ENCODE results near the gene AFF4.
"Not testable (repeated sequence)": the region's sequence is repeated elsewhere in the genome, so short reads cannot be mapped to it uniquely, and the experiment has no call there.

Gene AFF4

GRCh38 chr5:132952829-132953228 is 10.6 kb downstream of the AFF4 start:
- DNase-seq: no peak

GRCh38 chr5:132951897-132952296 is 11.5 kb downstream of the AFF4 start:
- DNase-seq: no peak

- DNase-seq: no peak
Observed at GRCh38 chr5:132949136-132949535, 14.3 kb downstream of the AFF4 start.

- no peak for DNase-seq
Observed at GRCh38 chr5:132947671-132948070, 15.8 kb downstream of the AFF4 start.

- not testable (repeated sequence) for DNase-seq
Observed at GRCh38 chr5:132945315-132945714, 18.1 kb downstream of the AFF4 start.

GRCh38 chr5:132943362-132944022 is 19.9 kb downstream of the AFF4 start:
- no peak for DNase-seq

GRCh38 chr5:132941331-132941730 is 22.1 kb downstream of the AFF4 start:
- DNase-seq: no peak

GRCh38 chr5:132928062-132928407 is 35.4 kb downstream of the AFF4 start:
- DNase-seq: no peak

- DNase-seq: no peak
Observed at GRCh38 chr5:132927355-132928061, 35.9 kb downstream of the AFF4 start.

- no peak for DNase-seq
Observed at GRCh38 chr5:132926437-132926836, 37.0 kb downstream of the AFF4 start.

- no peak for DNase-seq
Observed at GRCh38 chr5:132916086-132916485, 47.3 kb downstream of the AFF4 start.

- no peak for DNase-seq
Observed at GRCh38 chr5:132915681-132916080, 47.8 kb downstream of the AFF4 start.

- no peak for DNase-seq
Observed at GRCh38 chr5:132909702-132910101, 53.7 kb downstream of the AFF4 start.

- no peak for DNase-seq
Observed at GRCh38 chr5:132907161-132907560, 56.3 kb downstream of the AFF4 start.

GRCh38 chr5:132905938-132906337 is 57.5 kb downstream of the AFF4 start:
- DNase-seq: no peak

- DNase-seq: no peak
Observed at GRCh38 chr5:132901730-132902129, 61.7 kb downstream of the AFF4 start.

- no peak for DNase-seq
Observed at GRCh38 chr5:132901036-132901435, 62.4 kb downstream of the AFF4 start.

- no peak for DNase-seq
Observed at GRCh38 chr5:132898094-132898493, 65.3 kb downstream of the AFF4 start.

- no peak for DNase-seq
Observed at GRCh38 chr5:132896685-132897084, 66.7 kb downstream of the AFF4 start.

GRCh38 chr5:132895719-132896305 is 67.6 kb downstream of the AFF4 start:
- DNase-seq: no peak

GRCh38 chr5:132890817-132891216 is 72.6 kb downstream of the AFF4 start:
- no peak for DNase-seq

- DNase-seq: no peak
Observed at GRCh38 chr5:132889501-132889900, 73.9 kb downstream of the AFF4 start.

- DNase-seq: no peak
Observed at GRCh38 chr5:132887283-132887682, 76.2 kb downstream of the AFF4 start.

- DNase-seq: no peak
Observed at GRCh38 chr5:132886064-132886823, 77.2 kb downstream of the AFF4 start.

Measured in activated T-cell treated with anti-CD3 and anti-CD28 coated beads, Interleukin-2, amount 50 U/mL, for 48 hours (primary cell).